ENCODE measurements around the gene DNAJC13. TPM values are rescaled to one million over a fixed set of nuclear protein-coding genes. Genes with fewer than 3 reads are reported as not detected.

DNAJC13 gene
- total RNA-seq, 2 donors from 2014 or later, result 39.4 to 40.5 TPM

DNA sequence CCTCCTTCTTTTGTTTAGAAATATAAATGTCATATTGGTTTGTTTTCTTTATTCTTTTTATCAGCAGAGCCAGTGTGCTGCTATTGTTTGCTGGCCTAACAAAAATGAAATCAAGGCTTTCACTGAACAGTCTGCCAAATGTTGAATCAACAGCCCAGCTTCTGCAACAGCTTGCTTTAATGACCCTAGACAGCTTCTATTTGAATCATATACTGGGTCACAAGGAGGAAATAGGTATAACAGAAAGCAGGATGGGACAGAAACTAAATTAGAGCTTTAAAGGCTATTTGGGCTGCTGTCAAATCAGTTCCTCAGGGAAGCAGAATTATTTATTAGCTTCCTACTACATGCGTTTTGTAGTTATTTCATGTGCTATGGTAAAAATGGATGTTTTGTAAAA is 12.1 kb upstream of the DNAJC13 start:
- TF ChIP-seq, protein P1, sequence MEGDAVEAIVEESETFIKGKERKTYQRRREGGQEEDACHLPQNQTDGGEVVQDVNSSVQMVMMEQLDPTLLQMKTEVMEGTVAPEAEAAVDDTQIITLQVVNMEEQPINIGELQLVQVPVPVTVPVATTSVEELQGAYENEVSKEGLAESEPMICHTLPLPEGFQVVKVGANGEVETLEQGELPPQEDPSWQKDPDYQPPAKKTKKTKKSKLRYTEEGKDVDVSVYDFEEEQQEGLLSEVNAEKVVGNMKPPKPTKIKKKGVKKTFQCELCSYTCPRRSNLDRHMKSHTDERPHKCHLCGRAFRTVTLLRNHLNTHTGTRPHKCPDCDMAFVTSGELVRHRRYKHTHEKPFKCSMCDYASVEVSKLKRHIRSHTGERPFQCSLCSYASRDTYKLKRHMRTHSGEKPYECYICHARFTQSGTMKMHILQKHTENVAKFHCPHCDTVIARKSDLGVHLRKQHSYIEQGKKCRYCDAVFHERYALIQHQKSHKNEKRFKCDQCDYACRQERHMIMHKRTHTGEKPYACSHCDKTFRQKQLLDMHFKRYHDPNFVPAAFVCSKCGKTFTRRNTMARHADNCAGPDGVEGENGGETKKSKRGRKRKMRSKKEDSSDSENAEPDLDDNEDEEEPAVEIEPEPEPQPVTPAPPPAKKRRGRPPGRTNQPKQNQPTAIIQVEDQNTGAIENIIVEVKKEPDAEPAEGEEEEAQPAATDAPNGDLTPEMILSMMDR (conservative IDR thresholded peaks at IDR 0.05), result no peak
- WGBS, 2 experiments (ENCODE audit: insufficient coverage in 1 of 2, insufficient read length in 1 of 2), result no CpG with 5 or more reads among the region's 1 CpG
- Mint-ChIP-seq H3K9me3 (no peaks in the 10 kb centered on the region), H3K27me3 (ENCODE audit: insufficient read depth) (no peaks in the 10 kb centered on the region), H3K4me1 (no peaks in the 10 kb centered on the region), H3K27ac (no peak overlapping the region), H3K36me3 (ENCODE audit: low read depth) (no peaks in the 10 kb centered on the region), H3K4me3 (no peak overlapping the region)
- H3K9me3 ChIP-seq (ENCODE audit: control insufficient read depth, low read length), result no peaks in the 10 kb centered on the region
- no peaks in the 10 kb centered on the region for H3K36me3 ChIP-seq (ENCODE audit: control insufficient read depth, insufficient read depth, low read length)
- H3K9ac ChIP-seq (ENCODE audit: extremely low read depth, low read length, poor library complexity, severe bottlenecking), result no peak overlapping the region
- no peaks in the 10 kb centered on the region for H3K4me1 ChIP-seq (ENCODE audit: control insufficient read depth, insufficient read depth, low read length)
- no peak overlapping the region for H3K27ac ChIP-seq (ENCODE audit: low read depth, low read length)
- H3K27me3 ChIP-seq (ENCODE audit: control insufficient read depth, insufficient read depth, low read length, poor library complexity, severe bottlenecking), result no peaks in the 10 kb centered on the region
- DNase-seq, result no peak
- H3K4me3 ChIP-seq (ENCODE audit: low read length), result no peak overlapping the region

DNA sequence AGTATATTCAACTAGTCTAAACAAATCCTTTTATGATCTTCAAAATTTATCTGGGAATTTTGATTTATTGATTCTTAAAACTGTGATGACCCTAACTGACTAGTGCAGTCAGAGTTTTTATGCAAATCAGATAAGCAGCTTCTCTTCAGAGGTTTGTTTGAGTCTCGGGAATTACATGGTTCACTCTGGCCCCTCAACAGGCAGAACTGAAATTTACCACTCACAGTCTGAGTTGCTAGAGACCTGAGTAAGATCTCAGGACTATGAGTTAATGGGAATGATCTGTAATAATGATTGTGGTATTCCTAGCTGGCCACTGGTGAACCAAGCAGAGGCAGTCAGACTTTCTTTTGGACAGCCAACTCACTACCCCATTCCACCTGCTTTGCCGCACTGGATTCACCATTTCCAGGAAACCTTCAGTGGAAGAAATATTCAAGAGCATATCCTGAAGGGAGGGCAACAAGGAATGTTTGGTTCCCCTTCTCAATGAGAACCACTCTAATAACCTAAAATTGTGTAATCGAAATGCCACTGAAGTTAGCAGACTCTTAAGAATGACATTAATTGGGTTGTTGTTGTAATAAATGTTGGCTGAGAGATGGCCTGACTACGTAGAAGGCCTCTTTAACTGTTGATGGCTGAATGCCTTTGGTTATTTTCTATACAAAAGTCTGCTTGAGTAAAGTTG is 11.5 kb upstream of the DNAJC13 start:
- no peak overlapping the region for H3K27ac Mint-ChIP-seq
- TF ChIP-seq, protein P1 (conservative IDR thresholded peaks at IDR 0.05), result no peak
- H3K36me3 Mint-ChIP-seq (ENCODE audit: low read depth), result no peaks in the 10 kb centered on the region
- H3K4me1 Mint-ChIP-seq, result no peaks in the 10 kb centered on the region
- Histone ChIP-seq H3K36me3 (ENCODE audit: control insufficient read depth, insufficient read depth, low read length) (no peaks in the 10 kb centered on the region), H3K4me1 (ENCODE audit: control insufficient read depth, insufficient read depth, low read length) (no peaks in the 10 kb centered on the region), H3K27ac (ENCODE audit: low read depth, low read length) (no peak overlapping the region), H3K9me3 (ENCODE audit: control insufficient read depth, low read length) (no peaks in the 10 kb centered on the region), H3K27me3 (ENCODE audit: control insufficient read depth, insufficient read depth, low read length, poor library complexity, severe bottlenecking) (no peaks in the 10 kb centered on the region), H3K4me3 (ENCODE audit: low read length) (no peak overlapping the region), H3K9ac (ENCODE audit: extremely low read depth, low read length, poor library complexity, severe bottlenecking) (no peak overlapping the region)
- H3K27me3 Mint-ChIP-seq (ENCODE audit: insufficient read depth), result no peaks in the 10 kb centered on the region
- no peak overlapping the region for H3K4me3 Mint-ChIP-seq
- DNase-seq, result no peak
- no peaks in the 10 kb centered on the region for H3K9me3 Mint-ChIP-seq
- WGBS, 2 experiments (ENCODE audit: insufficient coverage in 1 of 2, insufficient read length in 1 of 2), result 93 to 100% methylated on average over 2 to 4 of the region's 4 CpGs

DNA sequence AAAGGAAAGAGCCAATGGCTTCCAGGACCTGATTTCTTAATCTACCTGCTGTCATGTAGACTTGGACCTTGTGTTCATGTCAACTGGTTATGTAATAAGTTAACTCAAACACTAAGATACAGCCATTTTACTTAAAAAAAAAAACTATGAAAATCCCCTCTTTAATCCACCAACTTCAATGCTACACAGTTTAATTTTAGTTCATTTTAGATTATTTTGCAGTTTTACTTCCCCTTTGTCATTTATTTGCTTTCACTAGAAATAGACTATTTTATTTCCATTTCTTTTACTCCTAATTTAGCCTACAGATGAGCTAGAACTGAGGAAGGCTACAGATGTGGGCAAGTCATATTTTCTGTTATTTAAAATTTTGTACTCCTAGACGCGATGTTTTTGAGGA is 10.7 kb upstream of the DNAJC13 start:
- Mint-ChIP-seq H3K9me3 (no peaks in the 10 kb centered on the region), H3K4me1 (no peaks in the 10 kb centered on the region), H3K36me3 (ENCODE audit: low read depth) (no peaks in the 10 kb centered on the region), H3K27ac (no peak overlapping the region), H3K27me3 (ENCODE audit: insufficient read depth) (no peaks in the 10 kb centered on the region), H3K4me3 (no peak overlapping the region)
- Histone ChIP-seq H3K4me1 (ENCODE audit: control insufficient read depth, insufficient read depth, low read length) (no peaks in the 10 kb centered on the region), H3K27ac (ENCODE audit: low read depth, low read length) (no peak overlapping the region), H3K36me3 (ENCODE audit: control insufficient read depth, insufficient read depth, low read length) (no peaks in the 10 kb centered on the region), H3K9ac (ENCODE audit: extremely low read depth, low read length, poor library complexity, severe bottlenecking) (no peak overlapping the region), H3K9me3 (ENCODE audit: control insufficient read depth, low read length) (no peaks in the 10 kb centered on the region), H3K27me3 (ENCODE audit: control insufficient read depth, insufficient read depth, low read length, poor library complexity, severe bottlenecking) (no peaks in the 10 kb centered on the region), H3K4me3 (ENCODE audit: low read length) (no peak overlapping the region)
- no CpG with 5 or more reads among the region's 2 CpGs for WGBS, 2 experiments (ENCODE audit: insufficient coverage in 1 of 2, insufficient read length in 1 of 2)
- DNase-seq, result no peak
- TF ChIP-seq, protein P1 (conservative IDR thresholded peaks at IDR 0.05), result no peak

All from endodermal cell (in vitro differentiated cells).